Loucy (cell line): ENCODE results near the gene OCSTAMP.

Experiments
- H2AFZ ChIP-seq: fragments of 200-600 bp; sonication (generic); 2 replicates; pipeline ENCODE4 v1.6.0; 2016; ENCODE audit warnings: antibody characterized with exemption, mild to moderate bottlenecking, low read length, moderate library complexity
- H3F3A ChIP-seq: fragments of 200-600 bp; 2 replicates; pipeline ENCODE4 v1.6.0; 2016; ENCODE audit warnings: antibody characterized with exemption, low read depth, mild to moderate bottlenecking
- H3K27me3 ChIP-seq: fragments of 200-600 bp; sonication (generic); 2 replicates; pipeline ENCODE4 v1.6.1; 2014; ENCODE audit warnings: low read length, mild to moderate bottlenecking; ENCODE audit not compliant: insufficient read depth, poor library complexity, severe bottlenecking
- H3K36me3 ChIP-seq: fragments of 200-600 bp; sonication (generic); 2 replicates; pipeline ENCODE4 v1.6.1; 2016; ENCODE audit warnings: low read length; ENCODE audit not compliant: insufficient read depth
- H3K4me1 ChIP-seq: fragments of 200-600 bp; sonication (generic); 2 replicates; pipeline ENCODE4 v1.5.1; 2014; ENCODE audit warnings: low read length, mild to moderate bottlenecking; ENCODE audit not compliant: insufficient read depth, poor library complexity, severe bottlenecking
- H3K4me2 ChIP-seq: fragments of 200-600 bp; sonication (generic); 2 replicates; pipeline ENCODE4 v1.6.0; 2014; ENCODE audit warnings: antibody characterized with exemption, low read length, low read depth, mild to moderate bottlenecking; ENCODE audit not compliant: poor library complexity, severe bottlenecking
- H3K4me3 ChIP-seq: fragments of 200-600 bp; sonication (generic); 2 replicates; pipeline ENCODE4 v1.5.1; 2014; ENCODE audit warnings: low read length, mild to moderate bottlenecking, mixed read lengths; ENCODE audit not compliant: poor library complexity, severe bottlenecking
- H3K79me2 ChIP-seq: fragments of 200-600 bp; sonication (generic); 2 replicates; pipeline ENCODE4 v1.6.1; 2014; ENCODE audit warnings: low read length; ENCODE audit not compliant: insufficient read depth
- H3K9ac ChIP-seq: fragments of 200-600 bp; sonication (generic); 2 replicates; pipeline ENCODE4 v1.6.0; 2014; ENCODE audit warnings: mild to moderate bottlenecking, low read depth, low read length, moderate library complexity; ENCODE audit not compliant: poor library complexity, severe bottlenecking
- H3K9me2 ChIP-seq: fragments of 200-600 bp; sonication (generic); replicated peaks from 2 replicates; pipeline ENCODE4 v1.6.1; 2016; ENCODE audit warnings: low read depth, low read length, mixed read lengths
- H3K9me3 ChIP-seq: fragments of 200-600 bp; sonication (generic); 2 replicates; pipeline ENCODE4 v1.6.1; 2014; ENCODE audit warnings: mild to moderate bottlenecking, antibody characterized with exemption, low read length, low read depth; ENCODE audit not compliant: insufficient read depth
- H4K20me1 ChIP-seq: fragments of 200-600 bp; sonication (generic); 2 replicates; pipeline ENCODE4 v1.6.0; 2014; ENCODE audit warnings: antibody characterized with exemption, low read length, mild to moderate bottlenecking; ENCODE audit not compliant: insufficient read depth, poor library complexity, severe bottlenecking
- EZH2phosphoT487 ChIP-seq: fragments of 200-600 bp; IDR thresholded peaks from 2 replicates; pipeline ENCODE4 v1.6.1; 2018; ENCODE audit warnings: antibody characterized with exemption, mild to moderate bottlenecking, moderate library complexity, borderline replicate concordance
- TF ChIP-seq, protein P1 (sequence below): fragments of 200-600 bp; sonication (generic); conservative IDR thresholded peaks from 2 replicates; pipeline ENCODE4 v1.5.1; 2014; ENCODE audit warnings: mild to moderate bottlenecking, antibody characterized with exemption, low read length

OCSTAMP gene

DNA sequence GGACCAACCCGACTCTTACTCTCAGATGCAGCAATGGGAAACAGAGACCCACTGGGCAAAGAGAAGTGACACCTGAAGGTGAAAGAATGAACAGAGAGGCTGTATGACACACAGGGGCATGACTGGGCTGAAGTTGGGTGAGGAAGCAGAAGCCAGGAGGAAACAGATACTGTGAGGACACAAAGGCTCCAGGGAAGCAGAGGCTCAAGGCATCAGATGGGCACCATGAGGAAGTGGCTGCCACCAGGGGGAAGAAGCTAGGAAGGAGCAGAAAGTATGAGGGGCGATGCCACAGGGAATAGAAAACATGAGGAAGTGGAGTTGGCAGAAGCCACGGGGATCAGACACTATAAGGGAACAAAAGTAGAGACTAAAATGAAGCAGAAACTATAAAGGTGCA, 30.9 kb upstream of the OCSTAMP start:
- no peaks in the 10 kb centered on the region for H3K4me1 ChIP-seq
- no peak overlapping the region for H2AFZ ChIP-seq
- no peaks in the 10 kb centered on the region for H3K9me3 ChIP-seq
- no peaks in the 10 kb centered on the region for H3K79me2 ChIP-seq
- H3F3A ChIP-seq = no peaks in the 10 kb centered on the region
- TF ChIP-seq, protein P1, sequence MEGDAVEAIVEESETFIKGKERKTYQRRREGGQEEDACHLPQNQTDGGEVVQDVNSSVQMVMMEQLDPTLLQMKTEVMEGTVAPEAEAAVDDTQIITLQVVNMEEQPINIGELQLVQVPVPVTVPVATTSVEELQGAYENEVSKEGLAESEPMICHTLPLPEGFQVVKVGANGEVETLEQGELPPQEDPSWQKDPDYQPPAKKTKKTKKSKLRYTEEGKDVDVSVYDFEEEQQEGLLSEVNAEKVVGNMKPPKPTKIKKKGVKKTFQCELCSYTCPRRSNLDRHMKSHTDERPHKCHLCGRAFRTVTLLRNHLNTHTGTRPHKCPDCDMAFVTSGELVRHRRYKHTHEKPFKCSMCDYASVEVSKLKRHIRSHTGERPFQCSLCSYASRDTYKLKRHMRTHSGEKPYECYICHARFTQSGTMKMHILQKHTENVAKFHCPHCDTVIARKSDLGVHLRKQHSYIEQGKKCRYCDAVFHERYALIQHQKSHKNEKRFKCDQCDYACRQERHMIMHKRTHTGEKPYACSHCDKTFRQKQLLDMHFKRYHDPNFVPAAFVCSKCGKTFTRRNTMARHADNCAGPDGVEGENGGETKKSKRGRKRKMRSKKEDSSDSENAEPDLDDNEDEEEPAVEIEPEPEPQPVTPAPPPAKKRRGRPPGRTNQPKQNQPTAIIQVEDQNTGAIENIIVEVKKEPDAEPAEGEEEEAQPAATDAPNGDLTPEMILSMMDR = no peak
- no peak for TF ChIP-seq EZH2phosphoT487
- H3K4me3 ChIP-seq = no peak overlapping the region
- H3K36me3 ChIP-seq = no peaks in the 10 kb centered on the region
- no peak overlapping the region for H3K4me2 ChIP-seq
- H3K9ac ChIP-seq = no peak overlapping the region
- H3K27me3 ChIP-seq = no peaks in the 10 kb centered on the region
- H3K9me2 ChIP-seq = no peaks in the 10 kb centered on the region
- no peaks in the 10 kb centered on the region for H4K20me1 ChIP-seq

DNA sequence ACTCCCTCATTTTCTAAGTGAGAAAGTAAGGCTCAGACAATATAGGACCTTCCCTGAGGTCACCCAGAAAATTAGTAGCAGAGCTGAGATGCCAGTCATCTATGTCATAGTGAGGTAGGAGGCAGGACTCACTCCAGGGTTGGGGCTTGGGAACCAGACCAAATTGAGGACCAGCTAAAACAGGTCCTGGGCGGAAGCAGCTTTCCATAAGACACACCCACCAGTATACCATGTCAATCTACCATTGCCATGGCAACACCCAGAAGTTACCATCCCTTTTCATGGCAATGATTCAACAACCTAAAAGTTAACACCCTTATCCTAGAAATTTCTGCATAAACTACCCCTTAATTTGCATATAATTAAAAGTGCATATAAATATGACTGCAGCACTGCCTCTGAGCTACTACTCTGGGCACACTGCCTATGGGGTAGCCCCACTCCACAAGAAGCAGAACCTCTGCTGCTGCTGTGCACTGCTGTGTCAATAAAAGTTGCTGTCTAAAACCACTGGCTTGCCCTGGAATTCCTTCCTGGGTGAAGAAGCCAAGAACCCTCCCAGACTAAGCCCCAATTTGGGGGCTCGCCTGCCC, 30.3 kb upstream of the OCSTAMP start:
- H3K4me3 ChIP-seq = no peak overlapping the region
- H3K9ac ChIP-seq = no peak overlapping the region
- H3K36me3 ChIP-seq = no peaks in the 10 kb centered on the region
- no peak for TF ChIP-seq EZH2phosphoT487
- TF ChIP-seq, protein P1 = no peak
- H3K79me2 ChIP-seq = no peaks in the 10 kb centered on the region
- H3K27me3 ChIP-seq = no peaks in the 10 kb centered on the region
- H3K9me3 ChIP-seq = no peaks in the 10 kb centered on the region
- no peaks in the 10 kb centered on the region for H3F3A ChIP-seq
- H2AFZ ChIP-seq = no peak overlapping the region
- H3K4me2 ChIP-seq = no peak overlapping the region
- H3K4me1 ChIP-seq = no peaks in the 10 kb centered on the region
- H4K20me1 ChIP-seq = no peaks in the 10 kb centered on the region
- H3K9me2 ChIP-seq = no peaks in the 10 kb centered on the region

DNA sequence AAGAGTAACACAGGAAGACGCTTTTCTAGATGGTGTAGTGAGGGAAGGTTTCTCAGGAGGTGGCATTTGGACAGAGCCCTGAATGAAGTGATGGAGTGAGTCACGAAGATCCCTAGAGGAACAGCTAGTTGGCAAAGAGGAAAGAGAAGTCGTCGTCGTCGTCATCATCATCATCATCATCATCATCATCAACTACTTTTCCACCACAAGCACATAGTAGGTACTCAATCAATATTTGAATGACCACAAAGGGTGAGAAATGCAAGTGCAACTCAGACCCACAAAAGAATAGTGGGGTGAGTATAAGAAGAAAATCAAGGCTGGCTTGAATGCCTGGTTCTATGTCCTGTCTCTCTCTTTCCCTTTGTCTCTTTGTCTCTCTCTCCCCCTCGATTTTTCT, 28.3 kb upstream of the OCSTAMP start:
- TF ChIP-seq EZH2phosphoT487 = no peak
- TF ChIP-seq, protein P1 = no peak
- no peak overlapping the region for H3K4me3 ChIP-seq
- no peak overlapping the region for H2AFZ ChIP-seq
- no peaks in the 10 kb centered on the region for H4K20me1 ChIP-seq
- H3K79me2 ChIP-seq = no peaks in the 10 kb centered on the region
- H3K27me3 ChIP-seq = no peaks in the 10 kb centered on the region
- H3K36me3 ChIP-seq = no peaks in the 10 kb centered on the region
- H3K4me1 ChIP-seq = no peaks in the 10 kb centered on the region
- H3K4me2 ChIP-seq = no peak overlapping the region
- no peaks in the 10 kb centered on the region for H3K9me2 ChIP-seq
- no peaks in the 10 kb centered on the region for H3K9me3 ChIP-seq
- H3F3A ChIP-seq = no peaks in the 10 kb centered on the region
- H3K9ac ChIP-seq = no peak overlapping the region
